Spleen (tissue), 7 donors: Measurements from ENCODE around the gene ADAM15.

Experiments
- CTCF ChIP-seq, 11 experiments: fragments of 200-600 bp in 7 of 11; fragments of 450-650 bp in 4 of 11; sonication (generic) in 4 of 11; IDR thresholded peaks in 8 of 11; conservative IDR thresholded peaks in 3 of 11; 1 replicate in 7 of 11; 2 replicates in 4 of 11; pipeline versions ENCODE4 v1.4.0 to v1.8.0; 2016 to 2021; ENCODE audit warnings: antibody characterized with exemption in 11 of 11, inconsistent platforms in 4 of 11, mild to moderate bottlenecking in 1 of 11
- POLR2A ChIP-seq, 3 donors: fragments of 450-650 bp; IDR thresholded peaks; one replicate each; pipeline ENCODE4 v1.5.1; 2017; ENCODE audit warnings: antibody characterized with exemption in 3 of 3, mild to moderate bottlenecking in 1 of 3
- POLR2AphosphoS5 ChIP-seq, 3 donors: sonication (generic); formaldehyde crosslinking; IDR thresholded peaks; one replicate each; pipeline ENCODE4 v1.5.1; 2017; ENCODE audit warnings: antibody characterized with exemption in 3 of 3
- donor health status: DM: no; HTN: no; CAD: no; lungs with moderate emphysema.
- donor health status: DM: no; HTN: no; CAD: no.
- donor health status: DM: no; HTN: no; CAD: no.

DNA sequence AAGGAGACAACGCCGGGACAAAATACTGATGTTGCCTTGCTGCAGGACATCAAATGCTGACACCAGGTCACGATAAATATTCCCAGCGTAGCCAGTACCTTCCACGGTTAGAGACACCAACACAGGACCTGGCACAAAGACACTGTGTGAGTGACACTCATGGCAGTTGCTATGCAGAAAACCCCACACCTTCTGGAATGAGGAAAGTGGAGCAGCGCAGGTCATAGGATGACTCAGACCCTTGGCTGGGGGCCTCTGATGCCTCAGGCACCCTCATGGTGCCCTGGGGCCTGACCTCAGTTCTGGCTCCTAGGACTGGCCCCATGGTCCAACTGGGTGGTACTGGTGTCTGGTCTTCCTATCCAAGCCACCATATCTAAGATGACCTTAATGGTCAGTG is 24.5 kb upstream of the ADAM15 start:
- TF ChIP-seq CTCF (IDR thresholded peaks at IDR 0.05 in 8 of 11, conservative IDR thresholded peaks at IDR 0.05 in 3 of 11), result no peak
- no peak for TF ChIP-seq POLR2AphosphoS5 (IDR thresholded peaks at IDR 0.05)
- TF ChIP-seq POLR2A (IDR thresholded peaks at IDR 0.05), result no peak
